HEK293 (cell line): ENCODE measurements around the gene CFAP53.
A peak's percentile ranks its signal among the peaks of the same experiment; 100 is the strongest.

Source experiments
- CTCF ChIA-PET: fragments of 350-600 bp; formaldehyde crosslinking; extraction: SDS; loops from one replicate; lab custom pipeline; 2021; ENCODE audit warnings: antibody characterized with exemption; lab: Yijun Ruan, JAX
- POLR2A ChIA-PET: fragments of 300-600 bp; formaldehyde crosslinking; extraction: SDS; loops from one replicate; lab custom pipeline; 2020; ENCODE audit warnings: antibody characterized with exemption, inconsistent platforms; lab: Yijun Ruan, JAX
- H3K27ac ChIP-seq: fragments of 200-500 bp; sonication (Bioruptor generic); 2 replicates; pipeline ENCODE4 v1.5.1; 2014; ENCODE audit warnings: low read depth, low read length, control low read depth, inconsistent platforms; ENCODE audit errors: extremely low read depth
- H3K36me3 ChIP-seq, 2 experiments: fragments of 200-500 bp in 1 of 2; sonication (Bioruptor generic) in 1 of 2; 1 replicate in 1 of 2; 2 replicates in 1 of 2; pipeline ENCODE4 v1.5.1; 2014 to 2017; ENCODE audit warnings: inconsistent platforms in 2 of 2, low read length in 2 of 2; ENCODE audit not compliant: control insufficient read depth in 2 of 2, insufficient read depth in 1 of 2
- H3K4me1 ChIP-seq: fragments of 200-500 bp; sonication (Bioruptor generic); 2 replicates; pipeline ENCODE4 v1.5.1; 2014; ENCODE audit warnings: mild to moderate bottlenecking, low read length, inconsistent platforms; ENCODE audit not compliant: control insufficient read depth, insufficient read depth
- H3K4me3 ChIP-seq: 2 replicates; pipeline ENCODE4 v1.5.1; 2011; ENCODE audit warnings: low read depth, mild to moderate bottlenecking, control low read depth, low read length, moderate library complexity
- H3K9me3 ChIP-seq: fragments of 200-500 bp; sonication (Bioruptor generic); 2 replicates; pipeline ENCODE4 v1.5.1; 2014; ENCODE audit warnings: low read depth, low read length, inconsistent platforms; ENCODE audit not compliant: control insufficient read depth, insufficient read depth
- BCL11A ChIP-seq: fragments of 450-650 bp; formaldehyde crosslinking; IDR thresholded peaks from 2 replicates; pipeline ENCODE4 v1.5.1; 2016; ENCODE audit warnings: low read depth, missing biosample characterization, missing genetic modification characterization
- CTCF ChIP-seq: fragments of 450-650 bp; formaldehyde crosslinking; IDR thresholded peaks from 2 replicates; pipeline ENCODE4 v1.5.1; 2016; ENCODE audit warnings: missing biosample characterization, missing genetic modification characterization
- GLIS2 ChIP-seq: fragments of 450-650 bp; formaldehyde crosslinking; IDR thresholded peaks from 2 replicates; pipeline ENCODE4 v1.5.1; 2016; ENCODE audit warnings: missing biosample characterization, missing genetic modification characterization
- PATZ1 ChIP-seq: fragments of 450-650 bp; formaldehyde crosslinking; IDR thresholded peaks from 2 replicates; pipeline ENCODE4 v1.5.1; 2016; ENCODE audit warnings: missing biosample characterization, missing genetic modification characterization
- PRDM10 ChIP-seq: fragments of 450-650 bp; formaldehyde crosslinking; IDR thresholded peaks from 2 replicates; pipeline ENCODE4 v1.5.1; 2016; ENCODE audit warnings: missing biosample characterization, missing genetic modification characterization
- REPIN1 ChIP-seq: fragments of 450-650 bp; formaldehyde crosslinking; IDR thresholded peaks from 2 replicates; pipeline ENCODE4 v1.5.1; 2017; ENCODE audit warnings: missing biosample characterization, missing genetic modification characterization, low read depth
- SP2 ChIP-seq: fragments of 450-650 bp; formaldehyde crosslinking; IDR thresholded peaks from 2 replicates; pipeline ENCODE4 v1.5.1; 2016; ENCODE audit warnings: missing biosample characterization, missing genetic modification characterization
- YY2 ChIP-seq: fragments of 450-650 bp; formaldehyde crosslinking; IDR thresholded peaks from 2 replicates; pipeline ENCODE4 v1.5.1; 2016; ENCODE audit warnings: missing biosample characterization, missing genetic modification characterization
- ZBTB10 ChIP-seq: fragments of 450-650 bp; formaldehyde crosslinking; IDR thresholded peaks from 2 replicates; pipeline ENCODE4 v1.5.1; 2016; ENCODE audit warnings: missing biosample characterization, missing genetic modification characterization
- ZBTB17 ChIP-seq: fragments of 450-650 bp; formaldehyde crosslinking; IDR thresholded peaks from 2 replicates; pipeline ENCODE4 v1.5.1; 2016; ENCODE audit warnings: missing biosample characterization, missing genetic modification characterization
- ZBTB26 ChIP-seq: fragments of 450-650 bp; formaldehyde crosslinking; optimal IDR thresholded peaks from 2 replicates; pipeline ENCODE3; 2016; ENCODE audit warnings: missing biosample characterization, mild to moderate bottlenecking, missing genetic modification characterization
- ZIC2 ChIP-seq: fragments of 450-650 bp; formaldehyde crosslinking; IDR thresholded peaks from 2 replicates; pipeline ENCODE4 v1.5.1; 2016; ENCODE audit warnings: missing biosample characterization, missing genetic modification characterization
- ZNF133 ChIP-seq: fragments of 450-650 bp; formaldehyde crosslinking; IDR thresholded peaks from 2 replicates; pipeline ENCODE4 v1.5.1; 2016; ENCODE audit warnings: missing biosample characterization, missing genetic modification characterization
- ZNF140 ChIP-seq: fragments of 450-650 bp; formaldehyde crosslinking; IDR thresholded peaks from 2 replicates; pipeline ENCODE4 v1.5.1; 2016; ENCODE audit warnings: missing biosample characterization, missing genetic modification characterization
- ZNF157 ChIP-seq: fragments of 450-650 bp; formaldehyde crosslinking; IDR thresholded peaks from 2 replicates; pipeline ENCODE4 v1.5.1; 2016; ENCODE audit warnings: missing biosample characterization, missing genetic modification characterization
- ZNF221 ChIP-seq: fragments of 450-650 bp; formaldehyde crosslinking; IDR thresholded peaks from 2 replicates; pipeline ENCODE4 v1.5.1; 2017; ENCODE audit warnings: missing biosample characterization, missing genetic modification characterization, borderline replicate concordance
- ZNF354C ChIP-seq: fragments of 450-650 bp; formaldehyde crosslinking; IDR thresholded peaks from 2 replicates; pipeline ENCODE4 v1.5.1; 2016; ENCODE audit warnings: missing biosample characterization, missing genetic modification characterization, low read depth, borderline replicate concordance
- ZNF366 ChIP-seq: fragments of 450-650 bp; formaldehyde crosslinking; conservative IDR thresholded peaks from 2 replicates; pipeline ENCODE4 v1.5.1; 2016; ENCODE audit warnings: missing biosample characterization, missing genetic modification characterization
- ZNF555 ChIP-seq: fragments of 450-650 bp; formaldehyde crosslinking; conservative IDR thresholded peaks from 2 replicates; pipeline ENCODE4 v1.5.1; 2017; ENCODE audit warnings: missing biosample characterization, mild to moderate bottlenecking, missing genetic modification characterization, inconsistent platforms
- ZNF76 ChIP-seq: fragments of 450-650 bp; formaldehyde crosslinking; IDR thresholded peaks from 2 replicates; pipeline ENCODE4; 2016; ENCODE audit warnings: low read depth, missing biosample characterization, missing genetic modification characterization, borderline replicate concordance
- ZSCAN5A ChIP-seq: fragments of 450-650 bp; formaldehyde crosslinking; IDR thresholded peaks from 2 replicates; pipeline ENCODE4 v1.5.1; 2016; ENCODE audit warnings: missing biosample characterization, missing genetic modification characterization

The CFAP53 gene

GRCh38 chr18:50287028-50287440 is 20.7 kb upstream of the CFAP53 start:
- TF ChIP-seq ZBTB26, result peak; percentile 11
- 0 out of 2 replicates have a peak, but pooled peaks have one; percentile 27 for TF ChIP-seq ZNF133
- TF ChIP-seq BCL11A (tag by site-specific recombination), result 0 out of 2 replicates have a peak, but pooled peaks have one; percentile 6
- TF ChIP-seq ZNF157 (tag by site-specific recombination), result peak; percentile 50; the same call in 1 of the 2 replicates
- peak; percentile 6; the same call in 1 of the 2 replicates for TF ChIP-seq PATZ1 (tag by site-specific recombination)
- TF ChIP-seq ZIC2, result no peak
- 0 out of 2 replicates have a peak, but pooled peaks have one; percentile 31 for TF ChIP-seq ZNF140 (tag by site-specific recombination)
- no peak for TF ChIP-seq ZSCAN5A (tag by site-specific recombination)
- TF ChIP-seq ZBTB10 (tag by site-specific recombination), result peak; percentile 53; the same call in 1 of the 2 replicates
- TF ChIP-seq ZNF221 (tag by site-specific recombination), result no peak
- no peak for TF ChIP-seq ZNF354C (tag by site-specific recombination)
- peak; percentile 73; the same call in 1 of the 2 replicates for TF ChIP-seq ZNF76 (tag by site-specific recombination)
- peak; percentile 63; the same call in 1 of the 2 replicates for TF ChIP-seq YY2 (tag by site-specific recombination)
- Histone ChIP-seq H3K27ac (no peak overlapping the region; the same call in 1 of the 2 replicates), H3K36me3 (peaks cover 9 to 40% of the 10 kb centered on the region in 2 experiments; a peak in 2 of 3 replicates), H3K4me1 (peaks cover 2% of the 10 kb centered on the region; the same call in 1 of the 2 replicates), H3K9me3 (no peaks in the 10 kb centered on the region), H3K4me3 (peak overlapping the region; percentile 69)
- POLR2A ChIA-PET, result no interaction called here
- CTCF ChIA-PET, result no interaction called here

- H3K9me3 ChIP-seq, result no peaks in the 10 kb centered on the region
- CTCF ChIA-PET, result no interaction called here
- POLR2A ChIA-PET, result no interaction called here
- peak overlapping the region; percentile 69 for H3K4me3 ChIP-seq
- H3K4me1 ChIP-seq, result peaks cover 4% of the 10 kb centered on the region; the same call in 1 of the 2 replicates
- H3K27ac ChIP-seq, result no peak overlapping the region
- H3K36me3 ChIP-seq, result peaks cover 9 to 40% of the 10 kb centered on the region in 2 experiments; a peak in 2 of 3 replicates
- TF ChIP-seq REPIN1 (tag by site-specific recombination) (no peak), ZBTB17 (peak; percentile 66), GLIS2 (tag by site-specific recombination) (peak; percentile 31), ZNF366 (peak; percentile 10; the same call in 1 of the 2 replicates), SP2 (tag by site-specific recombination) (peak; percentile 85), CTCF (tag by site-specific recombination) (peak; percentile 25; the same call in 1 of the 2 replicates), PRDM10 (tag by site-specific recombination) (peak; percentile 89), ZNF555 (tag by site-specific recombination) (no peak)
Measured at GRCh38 chr18:50286391-50287027, 20.2 kb upstream of the CFAP53 start.
